Activated CD8-positive, alpha-beta memory T cell treated with anti-CD3 and anti-CD28 coated beads, Interleukin-2, amount 50 U/mL, for 1 hour (primary cell): ENCODE results near the gene ME1.
"Not testable (repeated sequence)": the region's sequence is repeated elsewhere in the genome, so short reads cannot be mapped to it uniquely, and the experiment has no call there.

Experiments
- DNase-seq: peaks from one replicate; pipeline ENCODE4 v3.0.0-alpha.2; 2020; ENCODE audit errors: extremely low read depth

The ME1 gene

GRCh38 chr6:83354747-83355146 is 76.1 kb downstream of the ME1 start:
- DNase-seq, result no peak

GRCh38 chr6:83352424-83353061 is 78.3 kb downstream of the ME1 start:
- no peak for DNase-seq

- DNase-seq, result no peak
Observed at GRCh38 chr6:83343121-83343520, 87.7 kb downstream of the ME1 start.

- DNase-seq, result no peak
Observed at GRCh38 chr6:83341765-83342164, 89.1 kb downstream of the ME1 start.

- DNase-seq, result not testable (repeated sequence)
Observed at GRCh38 chr6:83333916-83334315, 96.9 kb downstream of the ME1 start.

GRCh38 chr6:83333500-83333899 is 97.4 kb downstream of the ME1 start:
- no peak for DNase-seq

- DNase-seq, result no peak
Observed at GRCh38 chr6:83314693-83315092, 116.2 kb downstream of the ME1 start.

GRCh38 chr6:83313882-83314281 is 117.0 kb downstream of the ME1 start:
- no peak for DNase-seq

- DNase-seq, result no peak
Observed at GRCh38 chr6:83311231-83311630, 119.6 kb downstream of the ME1 start.

GRCh38 chr6:83310046-83310445 is 120.8 kb downstream of the ME1 start:
- DNase-seq, result no peak

GRCh38 chr6:83309344-83309743 is 121.5 kb downstream of the ME1 start:
- no peak for DNase-seq

- no peak for DNase-seq
Observed at GRCh38 chr6:83308833-83309232, 122.0 kb downstream of the ME1 start.

GRCh38 chr6:83307849-83308248 is 123.0 kb downstream of the ME1 start:
- no peak for DNase-seq

GRCh38 chr6:83303426-83303825 is 127.4 kb downstream of the ME1 start:
- no peak for DNase-seq

- no peak for DNase-seq
Observed at GRCh38 chr6:83294676-83295075, 136.2 kb downstream of the ME1 start.

- no peak for DNase-seq
Observed at GRCh38 chr6:83292900-83293843, 137.7 kb downstream of the ME1 start.

GRCh38 chr6:83287298-83287697 is 143.6 kb downstream of the ME1 start:
- not testable (repeated sequence) for DNase-seq

- no peak for DNase-seq
Observed at GRCh38 chr6:83285917-83286316, 144.9 kb downstream of the ME1 start.

- DNase-seq, result no peak
Observed at GRCh38 chr6:83273596-83273995, 157.3 kb downstream of the ME1 start.

GRCh38 chr6:83270971-83271719 is 159.7 kb downstream of the ME1 start:
- DNase-seq, result no peak

GRCh38 chr6:83265384-83265783 is 165.5 kb downstream of the ME1 start:
- DNase-seq, result no peak

- DNase-seq, result no peak
Observed at GRCh38 chr6:83260577-83260976, 170.3 kb downstream of the ME1 start.
